H7 (cell line): ENCODE data around the gene ACOT13. TPM values are rescaled to one million over a fixed set of nuclear protein-coding genes. Genes with fewer than 3 reads are reported as not detected.
A peak's percentile ranks its signal among the peaks of the same experiment; 100 is the strongest.
"Not testable (repeated sequence)": the region's sequence is repeated elsewhere in the genome, so short reads cannot be mapped to it uniquely, and the experiment has no call there.

Experiments
- DNase-seq: peaks from one replicate; pipeline ENCODE4 v3.0.0; 2012
- H3K27me3 ChIP-seq: 2 replicates; pipeline ENCODE4 v1.6.0; 2011; ENCODE audit warnings: mild to moderate bottlenecking, low read length; ENCODE audit not compliant: control insufficient read depth, insufficient read depth
- H3K36me3 ChIP-seq: replicated peaks from 2 replicates; pipeline ENCODE4 v1.5.1; 2011; ENCODE audit warnings: low read length; ENCODE audit not compliant: control insufficient read depth, insufficient read depth
- H3K4me3 ChIP-seq: 2 replicates; pipeline ENCODE4 v1.5.1; 2011; ENCODE audit warnings: low read depth, mild to moderate bottlenecking, control low read depth, low read length, moderate library complexity; ENCODE audit not compliant: insufficient read depth
- total RNA-seq: library from RNA; depleted of rRNA; stranded (reverse); fragments of >200 nt; shearing (Covaris generic); gene quantifications from 2 replicates; pipeline ENCODE4 v1.2.3, GENCODE V29; 2014

The ACOT13 gene
- total RNA-seq, 1 experiment from 2014 or later, result 6.7 TPM

GRCh38 chr6:24692848-24693592, 26.1 kb downstream of the ACOT13 start:
- no peak for DNase-seq
- Histone ChIP-seq H3K36me3 (peaks cover 1% of the 10 kb centered on the region; the same call in 1 of the 2 replicates), H3K27me3 (no peaks in the 10 kb centered on the region), H3K4me3 (no peak overlapping the region)

GRCh38 chr6:24694198-24694597, 27.3 kb downstream of the ACOT13 start:
- Histone ChIP-seq H3K4me3 (no peak overlapping the region), H3K27me3 (no peaks in the 10 kb centered on the region), H3K36me3 (peaks cover 1% of the 10 kb centered on the region; the same call in 1 of the 2 replicates)
- no peak for DNase-seq

- not testable (repeated sequence) for H3K27me3 ChIP-seq
- peak; percentile 28 for DNase-seq
Observed at GRCh38 chr6:24695635-24696034, 28.8 kb downstream of the ACOT13 start.

GRCh38 chr6:24696097-24696496, 29.2 kb downstream of the ACOT13 start:
- DNase-seq, result no peak
- H3K27me3 ChIP-seq, result no peaks in the 10 kb centered on the region
- H3K36me3 ChIP-seq, result peaks cover 1% of the 10 kb centered on the region; the same call in 1 of the 2 replicates
- no peak overlapping the region for H3K4me3 ChIP-seq

More at GRCh38 chr6:24695635-24696034, 28.8 kb downstream of the ACOT13 start:
- not testable (repeated sequence) for H3K36me3 ChIP-seq, H3K4me3 ChIP-seq

GRCh38 chr6:24699521-24700359, 32.9 kb downstream of the ACOT13 start:
- no peak for DNase-seq
- Histone ChIP-seq H3K4me3 (no peak overlapping the region), H3K36me3 (peaks cover 1% of the 10 kb centered on the region), H3K27me3 (no peaks in the 10 kb centered on the region)

GRCh38 chr6:24702720-24703282, 35.9 kb downstream of the ACOT13 start:
- no peak overlapping the region for H3K4me3 ChIP-seq
- H3K36me3 ChIP-seq, result peaks cover 21% of the 10 kb centered on the region
- DNase-seq, result no peak
- no peaks in the 10 kb centered on the region for H3K27me3 ChIP-seq

- no peak overlapping the region for H3K4me3 ChIP-seq
- no peak for DNase-seq
- no peaks in the 10 kb centered on the region for H3K27me3 ChIP-seq
- peaks cover 29% of the 10 kb centered on the region for H3K36me3 ChIP-seq
Observed at GRCh38 chr6:24704468-24704867, 37.6 kb downstream of the ACOT13 start.

GRCh38 chr6:24708612-24709011, 41.7 kb downstream of the ACOT13 start:
- Histone ChIP-seq H3K4me3 (no peak overlapping the region), H3K36me3 (peaks cover 49% of the 10 kb centered on the region), H3K27me3 (no peaks in the 10 kb centered on the region)
- no peak for DNase-seq

- H3K36me3 ChIP-seq, result peaks cover 54% of the 10 kb centered on the region
- H3K4me3 ChIP-seq, result no peak overlapping the region
- DNase-seq, result no peak
- H3K27me3 ChIP-seq, result no peaks in the 10 kb centered on the region
Observed at GRCh38 chr6:24709014-24709711, 42.3 kb downstream of the ACOT13 start.

- H3K36me3 ChIP-seq, result peaks cover 55% of the 10 kb centered on the region
- no peak for DNase-seq
- H3K4me3 ChIP-seq, result no peak overlapping the region
- no peaks in the 10 kb centered on the region for H3K27me3 ChIP-seq
Observed at GRCh38 chr6:24710519-24711303, 43.8 kb downstream of the ACOT13 start.

GRCh38 chr6:24716602-24717148, 49.8 kb downstream of the ACOT13 start:
- DNase-seq, H3K4me3 ChIP-seq, H3K27me3 ChIP-seq: not testable (repeated sequence)
- H3K36me3 ChIP-seq, result peaks cover 29% of the 10 kb centered on the region

- no peaks in the 10 kb centered on the region for H3K27me3 ChIP-seq
- DNase-seq, result no peak
- H3K36me3 ChIP-seq, result peaks cover 20% of the 10 kb centered on the region
- peak overlapping the region; percentile 99 for H3K4me3 ChIP-seq
Observed at GRCh38 chr6:24718449-24719124, 51.7 kb downstream of the ACOT13 start.
